Upper lobe of left lung (tissue), 6 donors: ENCODE measurements around the gene GCDH. TPM values are rescaled to one million over a fixed set of nuclear protein-coding genes. Genes with fewer than 3 reads are reported as not detected.
A peak's percentile ranks its signal among the peaks of the same experiment; 100 is the strongest.

Experiments
- ATAC-seq, 2 donors: fragments of 200-7000 bp; cut with Tn5 transposase; one replicate each; pipeline ENCODE4 v1.9.1; 2022; ENCODE audit warnings: mild to moderate bottlenecking in 2 of 2, moderate library complexity in 2 of 2; ENCODE audit not compliant: low FRiP score in 2 of 2
- DNase-seq, 2 donors: peaks; one replicate each; pipeline ENCODE4 v3.0.0-alpha.2; 2019 to 2020
- H3K27ac ChIP-seq, 4 donors: fragments of 200-600 bp; sonication (generic); one replicate each; pipeline ENCODE4 v1.5.1; 2016 to 2019
- H3K27me3 ChIP-seq, 4 donors: fragments of 200-600 bp; sonication (generic); one replicate each; pipeline ENCODE4 v1.5.1; 2017 to 2019
- H3K36me3 ChIP-seq, 4 donors: fragments of 200-600 bp; sonication (generic); one replicate each; pipeline ENCODE4 v1.5.1; 2016 to 2019
- H3K4me1 ChIP-seq, 4 donors: fragments of 200-600 bp; sonication (generic); one replicate each; pipeline ENCODE4 v1.5.1; 2018 to 2019
- H3K4me3 ChIP-seq, 4 donors: fragments of 200-600 bp; sonication (generic); one replicate each; pipeline ENCODE4 v1.5.1; 2017 to 2019; ENCODE audit warnings: mild to moderate bottlenecking in 2 of 4, moderate library complexity in 1 of 4
- H3K9me3 ChIP-seq, 4 donors: fragments of 200-600 bp; sonication (generic); one replicate each; pipeline ENCODE4 v1.5.1; 2018 to 2019
- CTCF ChIP-seq, 6 experiments: fragments of 450-650 bp in 4 of 6; fragments of 200-600 bp in 2 of 6; sonication (generic) in 2 of 6; IDR thresholded peaks; one replicate each; pipeline ENCODE4 v1.5.1; 2016 to 2019; ENCODE audit warnings: antibody characterized with exemption in 6 of 6
- EP300 ChIP-seq, 4 donors: sonication (generic); formaldehyde crosslinking; IDR thresholded peaks; one replicate each; pipeline ENCODE4 v1.5.1; 2017; ENCODE audit warnings: antibody characterized with exemption in 4 of 4, control low read depth in 2 of 4
- POLR2A ChIP-seq, 4 donors: fragments of 450-650 bp; IDR thresholded peaks; one replicate each; pipeline ENCODE4 v1.5.1; 2016 to 2017; ENCODE audit warnings: antibody characterized with exemption in 4 of 4, mild to moderate bottlenecking in 2 of 4
- POLR2AphosphoS5 ChIP-seq, 2 donors: sonication (generic); formaldehyde crosslinking; IDR thresholded peaks; one replicate each; pipeline ENCODE4 v1.5.1; 2017; ENCODE audit warnings: antibody characterized with exemption in 2 of 2
- WGBS, 2 donors: methylation state at CpG; one replicate each; pipeline ENCODE4 v1.1.5; 2017 to 2018; 5-methylcytosine and 5-hydroxymethylcytosine counted together
- total RNA-seq, 6 donors: library from RNA; depleted of rRNA in 4 of 6; stranded (reverse); fragments of >200 nt in 4 of 6; gene quantifications; one replicate each; pipeline versions ENCODE4 v1.1.0 to v1.2.1, GENCODE V29; 2016 to 2021
- donor health status: DM: no; HTN: no; CAD: no; lungs with moderate emphysema.
- donor health status: DM: no; HTN: yes; CAD: no; lungs with severe emphysema.

The GCDH gene
- total RNA-seq, 6 donors from 2014 or later = 19.3 to 47.1 (median 33.3) TPM

DNA sequence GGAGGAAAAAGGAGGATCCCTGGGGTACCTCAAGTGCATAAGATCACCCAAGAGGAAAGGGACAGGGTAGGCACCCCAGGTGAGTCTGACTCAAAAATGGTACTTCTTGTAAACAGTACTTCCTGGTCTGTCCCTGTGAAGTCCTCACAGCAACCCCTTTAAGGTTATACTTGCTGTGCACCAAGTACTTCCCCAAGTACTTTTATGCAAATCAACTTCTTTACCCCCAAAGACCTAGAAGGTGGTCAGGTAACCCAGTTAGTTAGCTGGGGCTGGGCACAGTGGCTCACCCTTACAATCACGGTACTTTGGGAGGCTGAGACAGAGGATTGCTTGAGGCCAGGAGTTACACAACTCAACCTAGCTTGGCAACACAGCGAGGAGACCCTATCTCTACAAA is 49.9 kb downstream of the GCDH start:
- DNase-seq (no peak), ATAC-seq (no peak)
- peak overlapping the region in 3 of 4 donors; percentile 36 to 92 (median 83) for H3K27ac ChIP-seq
- H3K27me3 ChIP-seq = no peaks in the 10 kb centered on the region
- H3K4me3 ChIP-seq = peak overlapping the region in 1 of 4 donors; percentile 68
- TF ChIP-seq POLR2AphosphoS5 (IDR thresholded peaks at IDR 0.05) (no peak), CTCF (IDR thresholded peaks at IDR 0.05) (no peak), POLR2A (IDR thresholded peaks at IDR 0.05) (no peak), EP300 (IDR thresholded peaks at IDR 0.05) (no peak)
- H3K9me3 ChIP-seq = no peaks in the 10 kb centered on the region
- peaks cover 45 to 69% (median 58%) of the 10 kb centered on the region in 4 donors for H3K4me1 ChIP-seq
- WGBS, 2 donors = 48 to 90% methylated on average over 2 of the region's 2 CpGs
- H3K36me3 ChIP-seq = peaks cover 14 to 60% (median 45%) of the 10 kb centered on the region in 4 donors

DNA sequence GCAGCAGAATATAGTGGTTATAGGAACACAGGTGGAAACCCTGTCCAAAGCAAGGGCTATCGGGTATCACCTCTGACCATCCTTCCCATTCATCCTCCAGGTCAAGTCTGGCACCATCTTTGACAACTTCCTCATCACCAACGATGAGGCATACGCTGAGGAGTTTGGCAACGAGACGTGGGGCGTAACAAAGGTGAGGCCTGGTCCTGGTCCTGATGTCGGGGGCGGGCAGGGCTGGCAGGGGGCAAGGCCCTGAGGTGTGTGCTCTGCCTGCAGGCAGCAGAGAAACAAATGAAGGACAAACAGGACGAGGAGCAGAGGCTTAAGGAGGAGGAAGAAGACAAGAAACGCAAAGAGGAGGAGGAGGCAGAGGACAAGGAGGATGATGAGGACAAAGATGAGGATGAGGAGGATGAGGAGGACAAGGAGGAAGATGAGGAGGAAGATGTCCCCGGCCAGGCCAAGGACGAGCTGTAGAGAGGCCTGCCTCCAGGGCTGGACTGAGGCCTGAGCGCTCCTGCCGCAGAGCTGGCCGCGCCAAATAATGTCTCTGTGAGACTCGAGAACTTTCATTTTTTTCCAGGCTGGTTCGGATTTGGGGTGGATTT is 52.6 kb downstream of the GCDH start:
- Histone ChIP-seq H3K27me3 (no peaks in the 10 kb centered on the region), H3K9me3 (no peaks in the 10 kb centered on the region), H3K36me3 (peaks cover 20 to 71% (median 56%) of the 10 kb centered on the region in 4 donors), H3K27ac (peak overlapping the region in 2 of 4 donors; percentile 24 to 97), H3K4me1 (peaks cover 48 to 76% (median 59%) of the 10 kb centered on the region in 4 donors), H3K4me3 (no peak overlapping the region)
- ATAC-seq (no peak), DNase-seq (peak in 1 of 2 donors; percentile 63)
- 72 to 79% methylated on average over 18 of the region's 18 CpGs for WGBS, 2 donors
- TF ChIP-seq POLR2A (IDR thresholded peaks at IDR 0.05) = no peak
- no peak for TF ChIP-seq CTCF (IDR thresholded peaks at IDR 0.05)
- no peak for TF ChIP-seq POLR2AphosphoS5 (IDR thresholded peaks at IDR 0.05)
- no peak for TF ChIP-seq EP300 (IDR thresholded peaks at IDR 0.05)

GRCh38 chr19:12944104-12944674 is 53.2 kb downstream of the GCDH start:
- 64 to 79% methylated on average over 2 of the region's 2 CpGs for WGBS, 2 donors
- TF ChIP-seq EP300 (IDR thresholded peaks at IDR 0.05) (no peak), CTCF (IDR thresholded peaks at IDR 0.05) (no peak), POLR2A (IDR thresholded peaks at IDR 0.05) (no peak), POLR2AphosphoS5 (IDR thresholded peaks at IDR 0.05) (no peak)
- Histone ChIP-seq H3K27ac (peak overlapping the region in 3 of 4 donors; percentile 96 to 98 (median 97)), H3K27me3 (no peaks in the 10 kb centered on the region), H3K36me3 (peaks cover 27 to 77% (median 63%) of the 10 kb centered on the region in 4 donors), H3K9me3 (no peaks in the 10 kb centered on the region), H3K4me1 (peaks cover 47 to 74% (median 58%) of the 10 kb centered on the region in 4 donors), H3K4me3 (no peak overlapping the region)
- DNase-seq (no peak), ATAC-seq (no peak)

- Histone ChIP-seq H3K27me3 (no peaks in the 10 kb centered on the region), H3K9me3 (no peaks in the 10 kb centered on the region), H3K36me3 (peaks cover 38 to 77% (median 67%) of the 10 kb centered on the region in 4 donors), H3K4me3 (peak within 1 kb of the TSS; percentile 85 to 99 (median 90)), H3K4me1 (peaks cover 34 to 60% (median 47%) of the 10 kb centered on the region in 4 donors), H3K27ac (peak within 1 kb of the TSS; percentile 95 to 98 (median 96))
- peak; percentile 91 to 98 for ATAC-seq
- DNase-seq = peak; percentile 98 to 99
- 2 to 4% methylated on average over 6 to 45 of the region's 62 CpGs for WGBS, 2 donors
- TF ChIP-seq CTCF (IDR thresholded peaks at IDR 0.05) (peak in 4 of 6 experiments; percentile 23 to 48 (median 40)), EP300 (IDR thresholded peaks at IDR 0.05) (peak in 1 of 4 donors; percentile 66), POLR2AphosphoS5 (IDR thresholded peaks at IDR 0.05) (peak; percentile 98 to 99), POLR2A (IDR thresholded peaks at IDR 0.05) (peak in 3 of 4 donors; percentile 50 to 95 (median 79))
These were observed 54.6 kb downstream of the GCDH start, which contains the start of gene RAD23A for GRCh38 chr19:12945479-12946091. Gene RAD23A, plus strand, starts transcription at chr19:12945862. Its CDS starts 87 bp downstream, at chr19:12945949.
